GM23338 (cell line): ENCODE results near the gene USP10. TPM values are rescaled to one million over a fixed set of nuclear protein-coding genes. Genes with fewer than 3 reads are reported as not detected.

Experiments used
- ATAC-seq: fragments of 200-7000 bp; cut with Tn5 transposase; 3 replicates; pipeline ENCODE4 v1.9.1; 2020
- DNase-seq: peaks from one replicate; pipeline ENCODE4 v3.0.0-alpha.2; 2015; ENCODE audit warnings: low spot score
- H2AFZ ChIP-seq: fragments of 200-600 bp; sonication (generic); 2 replicates; pipeline ENCODE4 v1.8.0; 2016; ENCODE audit warnings: antibody characterized with exemption, mild to moderate bottlenecking, moderate library complexity
- H3F3A ChIP-seq: fragments of 200-600 bp; sonication (generic); replicated peaks from 2 replicates; pipeline ENCODE4 v1.8.0; 2017; ENCODE audit warnings: antibody characterized with exemption, mixed run types, low read depth
- H3K27ac ChIP-seq: fragments of 200-600 bp; sonication (generic); 2 replicates; pipeline ENCODE4 v1.6.1; 2016; ENCODE audit warnings: low read depth
- H3K27me3 ChIP-seq: fragments of 200-600 bp; sonication (generic); 2 replicates; pipeline ENCODE4 v1.8.0; 2016; ENCODE audit warnings: mild to moderate bottlenecking, mixed run types, moderate library complexity; ENCODE audit not compliant: insufficient read depth
- H3K36me3 ChIP-seq: fragments of 200-600 bp; sonication (generic); 2 replicates; pipeline ENCODE4 v1.8.0; 2016; ENCODE audit warnings: mild to moderate bottlenecking; ENCODE audit not compliant: insufficient read depth
- H3K4me1 ChIP-seq: fragments of 200-600 bp; sonication (generic); 2 replicates; pipeline ENCODE4 v1.8.0; 2016; ENCODE audit warnings: mild to moderate bottlenecking, moderate library complexity; ENCODE audit not compliant: insufficient read depth
- H3K4me2 ChIP-seq: fragments of 200-600 bp; sonication (generic); 2 replicates; pipeline ENCODE4 v1.7.1; 2017; ENCODE audit warnings: mixed run types
- H3K4me3 ChIP-seq: fragments of 200-600 bp; sonication (generic); 2 replicates; pipeline ENCODE4 v1.6.1; 2016; ENCODE audit warnings: mixed run types
- H3K79me2 ChIP-seq: fragments of 200-600 bp; sonication (generic); replicated peaks from 2 replicates; pipeline ENCODE4 v1.8.0; 2017; ENCODE audit warnings: mild to moderate bottlenecking; ENCODE audit not compliant: insufficient read depth
- H3K9me2 ChIP-seq: fragments of 200-600 bp; sonication (generic); 2 replicates; pipeline ENCODE4 v1.8.0; 2017; ENCODE audit not compliant: insufficient read depth
- H4K20me1 ChIP-seq: fragments of 200-600 bp; sonication (generic); replicated peaks from 2 replicates; pipeline ENCODE4 v1.8.0; 2017; ENCODE audit warnings: mild to moderate bottlenecking; ENCODE audit not compliant: insufficient read depth
- H3K27ac Mint-ChIP-seq: 2 replicates; pipeline ENCODE4 v1.8.0; 2020; ENCODE audit warnings: inconsistent platforms, mild to moderate bottlenecking, moderate library complexity, mixed read lengths
- H3K27me3 Mint-ChIP-seq: 3 replicates; pipeline ENCODE4 v1.8.0; 2022; ENCODE audit warnings: low read depth, mild to moderate bottlenecking, moderate library complexity, mixed read lengths, inconsistent platforms; ENCODE audit not compliant: insufficient read depth, poor library complexity
- H3K36me3 Mint-ChIP-seq: 3 replicates; pipeline ENCODE4 v1.8.0; 2021; ENCODE audit warnings: low read depth, mild to moderate bottlenecking, inconsistent platforms, moderate library complexity, mixed read lengths
- H3K4me1 Mint-ChIP-seq: 3 replicates; pipeline ENCODE4 v1.8.0; 2020; ENCODE audit warnings: mild to moderate bottlenecking, inconsistent platforms, mixed read lengths
- H3K4me3 Mint-ChIP-seq: 3 replicates; pipeline ENCODE4 v1.8.0; 2021; ENCODE audit warnings: moderate library complexity, mild to moderate bottlenecking, inconsistent platforms, mixed read lengths
- H3K9me3 Mint-ChIP-seq: 3 replicates; pipeline ENCODE4 v1.8.0; 2020; ENCODE audit warnings: moderate library complexity, mild to moderate bottlenecking, inconsistent platforms, mixed read lengths
- CREB1 ChIP-seq: fragments of 250-450 bp; sonication (Bioruptor Pico); IDR thresholded peaks from 2 replicates; pipeline ENCODE4 v1.5.0; 2020; ENCODE audit warnings: low read depth, mild to moderate bottlenecking, moderate library complexity
- EZH2 ChIP-seq: fragments of 200-600 bp; sonication (generic); IDR thresholded peaks from one replicate; pipeline ENCODE4 v1.8.0; 2017; ENCODE audit warnings: antibody characterized with exemption, mild to moderate bottlenecking, low read depth; ENCODE audit not compliant: unreplicated experiment
- EZH2phosphoT487 ChIP-seq: fragments of 200-600 bp; sonication (generic); IDR thresholded peaks from one replicate; pipeline ENCODE4 v1.8.1; 2018; ENCODE audit warnings: antibody characterized with exemption; ENCODE audit not compliant: unreplicated experiment
- JUNB ChIP-seq: IDR thresholded peaks from one replicate; pipeline ENCODE4 v1.6.1; 2016; ENCODE audit warnings: antibody characterized with exemption; ENCODE audit not compliant: unreplicated experiment
- NANOG ChIP-seq: IDR thresholded peaks from 2 replicates; pipeline ENCODE4 v1.6.1; 2016; ENCODE audit warnings: antibody characterized with exemption, borderline replicate concordance
- POLR2AphosphoS5 ChIP-seq: IDR thresholded peaks from 2 replicates; pipeline ENCODE4 v1.6.1; 2016; ENCODE audit warnings: antibody characterized with exemption, low read depth
- STAT1 ChIP-seq: IDR thresholded peaks from one replicate; pipeline ENCODE4 v1.6.1; 2016; ENCODE audit warnings: antibody characterized with exemption; ENCODE audit not compliant: unreplicated experiment
- ZNF114 ChIP-seq: fragments of 250-450 bp; sonication (Bioruptor Pico); IDR thresholded peaks from 2 replicates; pipeline ENCODE4 v1.5.0; 2020; ENCODE audit warnings: mild to moderate bottlenecking, moderate library complexity
- ZNF331 ChIP-seq: fragments of 250-450 bp; sonication (Bioruptor Pico); IDR thresholded peaks from 2 replicates; pipeline ENCODE4 v1.5.0; 2020; ENCODE audit warnings: low read depth, mild to moderate bottlenecking, moderate library complexity
- polyA plus RNA-seq: library from polyadenylated mRNA; unstranded; fragments of >200 nt; fragmentation: Nextera tagmentation; extraction: Ambion mirVana; gene quantifications from 2 replicates; pipeline ENCODE4 v1.2.1, GENCODE V29; 2016
- total RNA-seq: library from RNA; depleted of rRNA; stranded (reverse); fragments of >200 nt; shearing (Covaris generic); gene quantifications from 2 replicates; pipeline ENCODE4 v1.2.3, GENCODE V29; 2014
- TF ChIP-seq, protein P1 (sequence below), 2 experiments: fragments of 200-600 bp in 1 of 2; sonication (generic) in 1 of 2; conservative IDR thresholded peaks; 2 replicates each; pipeline versions ENCODE4 v1.5.1 to v1.6.1; 2016 to 2017; ENCODE audit warnings: antibody characterized with exemption in 2 of 2, low read depth in 2 of 2, mild to moderate bottlenecking in 2 of 2, moderate library complexity in 1 of 2
- TF ChIP-seq, protein P2 (sequence below): fragments of 250-450 bp; sonication (Bioruptor Pico); IDR thresholded peaks from 2 replicates; pipeline ENCODE4 v1.5.0; 2020; ENCODE audit warnings: mild to moderate bottlenecking, moderate library complexity
- TF ChIP-seq, protein P3 (sequence below): IDR thresholded peaks from one replicate; pipeline ENCODE4 v1.6.1; 2018; ENCODE audit warnings: antibody characterized with exemption; ENCODE audit not compliant: unreplicated experiment
- TF ChIP-seq, protein P4 (sequence below): IDR thresholded peaks from 2 replicates; pipeline ENCODE4 v1.6.1; 2016; ENCODE audit warnings: antibody characterized with exemption

USP10 gene
- total and polyA plus RNA-seq, 2 experiments from 2014 or later, result 158 to 194 TPM

- ATAC-seq, result no peak
- Histone ChIP-seq H3K36me3 (peaks cover 4% of the 10 kb centered on the region; the same call in 1 of the 2 replicates), H3K27me3 (peaks cover 5% of the 10 kb centered on the region; the same call in 1 of the 2 replicates), H3K4me1 (no peaks in the 10 kb centered on the region; the same call in 1 of the 2 replicates), H3K4me2 (no peak overlapping the region), H3K79me2 (no peaks in the 10 kb centered on the region), H3K4me3 (no peak overlapping the region), H3K9me2 (no peaks in the 10 kb centered on the region), H3F3A (no peaks in the 10 kb centered on the region), H2AFZ (no peak overlapping the region), H3K27ac (no peak overlapping the region), H4K20me1 (no peaks in the 10 kb centered on the region; the same call in 1 of the 2 replicates)
- no peak overlapping the region for H3K27ac Mint-ChIP-seq
- peaks cover 10% of the 10 kb centered on the region for H3K27me3 Mint-ChIP-seq
- DNase-seq, result no peak
- H3K4me3 Mint-ChIP-seq, result no peak overlapping the region
- peaks cover 35% of the 10 kb centered on the region for H3K36me3 Mint-ChIP-seq
- H3K4me1 Mint-ChIP-seq, result peaks cover 4% of the 10 kb centered on the region; the same call in 2 of the 3 replicates
- no peaks in the 10 kb centered on the region for H3K9me3 Mint-ChIP-seq
- TF ChIP-seq, protein P1, sequence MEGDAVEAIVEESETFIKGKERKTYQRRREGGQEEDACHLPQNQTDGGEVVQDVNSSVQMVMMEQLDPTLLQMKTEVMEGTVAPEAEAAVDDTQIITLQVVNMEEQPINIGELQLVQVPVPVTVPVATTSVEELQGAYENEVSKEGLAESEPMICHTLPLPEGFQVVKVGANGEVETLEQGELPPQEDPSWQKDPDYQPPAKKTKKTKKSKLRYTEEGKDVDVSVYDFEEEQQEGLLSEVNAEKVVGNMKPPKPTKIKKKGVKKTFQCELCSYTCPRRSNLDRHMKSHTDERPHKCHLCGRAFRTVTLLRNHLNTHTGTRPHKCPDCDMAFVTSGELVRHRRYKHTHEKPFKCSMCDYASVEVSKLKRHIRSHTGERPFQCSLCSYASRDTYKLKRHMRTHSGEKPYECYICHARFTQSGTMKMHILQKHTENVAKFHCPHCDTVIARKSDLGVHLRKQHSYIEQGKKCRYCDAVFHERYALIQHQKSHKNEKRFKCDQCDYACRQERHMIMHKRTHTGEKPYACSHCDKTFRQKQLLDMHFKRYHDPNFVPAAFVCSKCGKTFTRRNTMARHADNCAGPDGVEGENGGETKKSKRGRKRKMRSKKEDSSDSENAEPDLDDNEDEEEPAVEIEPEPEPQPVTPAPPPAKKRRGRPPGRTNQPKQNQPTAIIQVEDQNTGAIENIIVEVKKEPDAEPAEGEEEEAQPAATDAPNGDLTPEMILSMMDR (conservative IDR thresholded peaks at IDR 0.05; ENCODE audit: low read depth in 2 of 2), result no peak
- TF ChIP-seq JUNB, result no peak
- TF ChIP-seq POLR2AphosphoS5, result no peak
- no peak for TF ChIP-seq ZNF114 (CRISPR knock-in tag)
- TF ChIP-seq, protein P2, sequence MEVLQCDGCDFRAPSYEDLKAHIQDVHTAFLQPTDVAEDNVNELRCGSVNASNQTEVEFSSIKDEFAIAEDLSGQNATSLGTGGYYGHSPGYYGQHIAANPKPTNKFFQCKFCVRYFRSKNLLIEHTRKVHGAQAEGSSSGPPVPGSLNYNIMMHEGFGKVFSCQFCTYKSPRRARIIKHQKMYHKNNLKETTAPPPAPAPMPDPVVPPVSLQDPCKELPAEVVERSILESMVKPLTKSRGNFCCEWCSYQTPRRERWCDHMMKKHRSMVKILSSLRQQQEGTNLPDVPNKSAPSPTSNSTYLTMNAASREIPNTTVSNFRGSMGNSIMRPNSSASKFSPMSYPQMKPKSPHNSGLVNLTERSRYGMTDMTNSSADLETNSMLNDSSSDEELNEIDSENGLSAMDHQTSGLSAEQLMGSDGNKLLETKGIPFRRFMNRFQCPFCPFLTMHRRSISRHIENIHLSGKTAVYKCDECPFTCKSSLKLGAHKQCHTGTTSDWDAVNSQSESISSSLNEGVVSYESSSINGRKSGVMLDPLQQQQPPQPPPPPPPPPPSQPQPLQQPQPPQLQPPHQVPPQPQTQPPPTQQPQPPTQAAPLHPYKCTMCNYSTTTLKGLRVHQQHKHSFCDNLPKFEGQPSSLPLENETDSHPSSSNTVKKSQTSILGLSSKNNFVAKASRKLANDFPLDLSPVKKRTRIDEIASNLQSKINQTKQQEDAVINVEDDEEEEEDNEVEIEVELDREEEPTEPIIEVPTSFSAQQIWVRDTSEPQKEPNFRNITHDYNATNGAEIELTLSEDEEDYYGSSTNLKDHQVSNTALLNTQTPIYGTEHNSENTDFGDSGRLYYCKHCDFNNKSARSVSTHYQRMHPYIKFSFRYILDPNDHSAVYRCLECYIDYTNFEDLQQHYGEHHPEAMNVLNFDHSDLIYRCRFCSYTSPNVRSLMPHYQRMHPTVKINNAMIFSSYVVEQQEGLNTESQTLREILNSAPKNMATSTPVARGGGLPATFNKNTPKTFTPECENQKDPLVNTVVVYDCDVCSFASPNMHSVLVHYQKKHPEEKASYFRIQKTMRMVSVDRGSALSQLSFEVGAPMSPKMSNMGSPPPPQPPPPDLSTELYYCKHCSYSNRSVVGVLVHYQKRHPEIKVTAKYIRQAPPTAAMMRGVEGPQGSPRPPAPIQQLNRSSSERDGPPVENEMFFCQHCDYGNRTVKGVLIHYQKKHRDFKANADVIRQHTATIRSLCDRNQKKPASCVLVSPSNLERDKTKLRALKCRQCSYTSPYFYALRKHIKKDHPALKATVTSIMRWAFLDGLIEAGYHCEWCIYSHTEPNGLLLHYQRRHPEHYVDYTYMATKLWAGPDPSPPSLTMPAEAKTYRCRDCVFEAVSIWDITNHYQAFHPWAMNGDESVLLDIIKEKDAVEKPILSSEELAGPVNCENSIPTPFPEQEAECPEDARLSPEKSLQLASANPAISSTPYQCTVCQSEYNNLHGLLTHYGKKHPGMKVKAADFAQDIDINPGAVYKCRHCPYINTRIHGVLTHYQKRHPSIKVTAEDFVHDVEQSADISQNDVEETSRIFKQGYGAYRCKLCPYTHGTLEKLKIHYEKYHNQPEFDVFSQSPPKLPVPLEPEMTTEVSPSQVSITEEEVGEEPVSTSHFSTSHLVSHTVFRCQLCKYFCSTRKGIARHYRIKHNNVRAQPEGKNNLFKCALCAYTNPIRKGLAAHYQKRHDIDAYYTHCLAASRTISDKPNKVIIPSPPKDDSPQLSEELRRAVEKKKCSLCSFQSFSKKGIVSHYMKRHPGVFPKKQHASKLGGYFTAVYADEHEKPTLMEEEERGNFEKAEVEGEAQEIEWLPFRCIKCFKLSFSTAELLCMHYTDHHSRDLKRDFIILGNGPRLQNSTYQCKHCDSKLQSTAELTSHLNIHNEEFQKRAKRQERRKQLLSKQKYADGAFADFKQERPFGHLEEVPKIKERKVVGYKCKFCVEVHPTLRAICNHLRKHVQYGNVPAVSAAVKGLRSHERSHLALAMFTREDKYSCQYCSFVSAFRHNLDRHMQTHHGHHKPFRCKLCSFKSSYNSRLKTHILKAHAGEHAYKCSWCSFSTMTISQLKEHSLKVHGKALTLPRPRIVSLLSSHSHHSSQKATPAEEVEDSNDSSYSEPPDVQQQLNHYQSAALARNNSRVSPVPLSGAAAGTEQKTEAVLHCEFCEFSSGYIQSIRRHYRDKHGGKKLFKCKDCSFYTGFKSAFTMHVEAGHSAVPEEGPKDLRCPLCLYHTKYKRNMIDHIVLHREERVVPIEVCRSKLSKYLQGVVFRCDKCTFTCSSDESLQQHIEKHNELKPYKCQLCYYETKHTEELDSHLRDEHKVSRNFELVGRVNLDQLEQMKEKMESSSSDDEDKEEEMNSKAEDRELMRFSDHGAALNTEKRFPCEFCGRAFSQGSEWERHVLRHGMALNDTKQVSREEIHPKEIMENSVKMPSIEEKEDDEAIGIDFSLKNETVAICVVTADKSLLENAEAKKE (CRISPR knock-in tag), result no peak
- TF ChIP-seq EZH2, result no peak
- no peak for TF ChIP-seq STAT1
- TF ChIP-seq, protein P3, sequence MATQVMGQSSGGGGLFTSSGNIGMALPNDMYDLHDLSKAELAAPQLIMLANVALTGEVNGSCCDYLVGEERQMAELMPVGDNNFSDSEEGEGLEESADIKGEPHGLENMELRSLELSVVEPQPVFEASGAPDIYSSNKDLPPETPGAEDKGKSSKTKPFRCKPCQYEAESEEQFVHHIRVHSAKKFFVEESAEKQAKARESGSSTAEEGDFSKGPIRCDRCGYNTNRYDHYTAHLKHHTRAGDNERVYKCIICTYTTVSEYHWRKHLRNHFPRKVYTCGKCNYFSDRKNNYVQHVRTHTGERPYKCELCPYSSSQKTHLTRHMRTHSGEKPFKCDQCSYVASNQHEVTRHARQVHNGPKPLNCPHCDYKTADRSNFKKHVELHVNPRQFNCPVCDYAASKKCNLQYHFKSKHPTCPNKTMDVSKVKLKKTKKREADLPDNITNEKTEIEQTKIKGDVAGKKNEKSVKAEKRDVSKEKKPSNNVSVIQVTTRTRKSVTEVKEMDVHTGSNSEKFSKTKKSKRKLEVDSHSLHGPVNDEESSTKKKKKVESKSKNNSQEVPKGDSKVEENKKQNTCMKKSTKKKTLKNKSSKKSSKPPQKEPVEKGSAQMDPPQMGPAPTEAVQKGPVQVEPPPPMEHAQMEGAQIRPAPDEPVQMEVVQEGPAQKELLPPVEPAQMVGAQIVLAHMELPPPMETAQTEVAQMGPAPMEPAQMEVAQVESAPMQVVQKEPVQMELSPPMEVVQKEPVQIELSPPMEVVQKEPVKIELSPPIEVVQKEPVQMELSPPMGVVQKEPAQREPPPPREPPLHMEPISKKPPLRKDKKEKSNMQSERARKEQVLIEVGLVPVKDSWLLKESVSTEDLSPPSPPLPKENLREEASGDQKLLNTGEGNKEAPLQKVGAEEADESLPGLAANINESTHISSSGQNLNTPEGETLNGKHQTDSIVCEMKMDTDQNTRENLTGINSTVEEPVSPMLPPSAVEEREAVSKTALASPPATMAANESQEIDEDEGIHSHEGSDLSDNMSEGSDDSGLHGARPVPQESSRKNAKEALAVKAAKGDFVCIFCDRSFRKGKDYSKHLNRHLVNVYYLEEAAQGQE, result no peak
- TF ChIP-seq ZNF331 (CRISPR knock-in tag), result no peak
- no peak for TF ChIP-seq CREB1 (CRISPR knock-in tag)
- TF ChIP-seq NANOG, result no peak
- no peak for TF ChIP-seq EZH2phosphoT487
- TF ChIP-seq, protein P4, sequence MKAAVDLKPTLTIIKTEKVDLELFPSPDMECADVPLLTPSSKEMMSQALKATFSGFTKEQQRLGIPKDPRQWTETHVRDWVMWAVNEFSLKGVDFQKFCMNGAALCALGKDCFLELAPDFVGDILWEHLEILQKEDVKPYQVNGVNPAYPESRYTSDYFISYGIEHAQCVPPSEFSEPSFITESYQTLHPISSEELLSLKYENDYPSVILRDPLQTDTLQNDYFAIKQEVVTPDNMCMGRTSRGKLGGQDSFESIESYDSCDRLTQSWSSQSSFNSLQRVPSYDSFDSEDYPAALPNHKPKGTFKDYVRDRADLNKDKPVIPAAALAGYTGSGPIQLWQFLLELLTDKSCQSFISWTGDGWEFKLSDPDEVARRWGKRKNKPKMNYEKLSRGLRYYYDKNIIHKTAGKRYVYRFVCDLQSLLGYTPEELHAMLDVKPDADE, result no peak
Observed at GRCh38 chr16:84654238-84654637, 45.6 kb upstream of the USP10 start.
